ENCODE measurements around the gene CHST5. TPM values are rescaled to one million over a fixed set of nuclear protein-coding genes. Genes with fewer than 3 reads are reported as not detected.
A peak's percentile ranks its signal among the peaks of the same experiment; 100 is the strongest.
"Not testable (repeated sequence)": the region's sequence is repeated elsewhere in the genome, so short reads cannot be mapped to it uniquely, and the experiment has no call there.

CHST5 gene
- total RNA-seq, 1 donor from 2014 or later, result 0.41 TPM

- FAIRE-seq (no peak), DNase-seq (ENCODE audit: low spot score in 2 of 2) (no peak)
These were observed 17.0 kb upstream of the CHST5 start for GRCh38 chr16:75552951-75553350.

GRCh38 chr16:75550211-75550662, 14.3 kb upstream of the CHST5 start:
- FAIRE-seq (no peak), DNase-seq (ENCODE audit: low spot score in 2 of 2) (peak in 1 of 2 donors; percentile 51)

- not testable (repeated sequence) for DNase-seq (ENCODE audit: low spot score in 2 of 2); FAIRE-seq
These were observed 12.5 kb upstream of the CHST5 start for GRCh38 chr16:75548456-75548855.

- no peak for FAIRE-seq
These were observed 10.4 kb upstream of the CHST5 start for GRCh38 chr16:75546293-75546692.

GRCh38 chr16:75545879-75546278, 10.0 kb upstream of the CHST5 start:
- not testable (repeated sequence) for FAIRE-seq; DNase-seq (ENCODE audit: low spot score in 2 of 2)

More at GRCh38 chr16:75546293-75546692, 10.4 kb upstream of the CHST5 start:
- DNase-seq (ENCODE audit: low spot score in 2 of 2), result no peak

- not testable (repeated sequence) for DNase-seq (ENCODE audit: low spot score in 2 of 2); FAIRE-seq
These were observed 6.6 kb upstream of the CHST5 start for GRCh38 chr16:75542462-75542861.

GRCh38 chr16:75541236-75541635, 5.3 kb upstream of the CHST5 start:
- no peak for FAIRE-seq
- no peak for DNase-seq (ENCODE audit: low spot score in 2 of 2)

- not testable (repeated sequence) for FAIRE-seq; DNase-seq (ENCODE audit: low spot score in 2 of 2)
These were observed 3.1 kb upstream of the CHST5 start for GRCh38 chr16:75538882-75539565.

GRCh38 chr16:75537776-75538175, 1.9 kb upstream of the CHST5 start:
- FAIRE-seq (no peak), DNase-seq (ENCODE audit: low spot score in 2 of 2) (no peak)

- no peak for FAIRE-seq
- no peak for DNase-seq (ENCODE audit: low spot score in 2 of 2)
These were observed 581 bp downstream of the CHST5 start for GRCh38 chr16:75535211-75535843.

- no peak for FAIRE-seq
These were observed 1.2 kb downstream of the CHST5 start for GRCh38 chr16:75534560-75535205.

GRCh38 chr16:75532791-75533190, 3.1 kb downstream of the CHST5 start:
- no peak for DNase-seq (ENCODE audit: low spot score in 2 of 2)
- no peak for FAIRE-seq

More at GRCh38 chr16:75534560-75535205, 1.2 kb downstream of the CHST5 start:
- no peak for DNase-seq (ENCODE audit: low spot score in 2 of 2)

GRCh38 chr16:75532142-75532765, 3.7 kb downstream of the CHST5 start:
- DNase-seq (ENCODE audit: low spot score in 2 of 2), result no peak
- FAIRE-seq, result no peak

GRCh38 chr16:75529959-75530358, 5.9 kb downstream of the CHST5 start:
- no peak for DNase-seq (ENCODE audit: low spot score in 2 of 2)
- FAIRE-seq, result no peak

- DNase-seq (ENCODE audit: low spot score in 2 of 2), result no peak
- no peak for FAIRE-seq
These were observed 6.6 kb downstream of the CHST5 start for GRCh38 chr16:75529056-75529905.

- no peak for DNase-seq (ENCODE audit: low spot score in 2 of 2)
- no peak for FAIRE-seq
These were observed 8.0 kb downstream of the CHST5 start for GRCh38 chr16:75527825-75528299.

GRCh38 chr16:75526032-75526790, 9.7 kb downstream of the CHST5 start:
- FAIRE-seq (no peak), DNase-seq (ENCODE audit: low spot score in 2 of 2) (no peak)

- no peak for DNase-seq (ENCODE audit: low spot score in 2 of 2)
- FAIRE-seq, result no peak
These were observed 16.7 kb downstream of the CHST5 start for GRCh38 chr16:75519175-75519574.
